Activated gamma-delta T cell treated with Interleukin-2 at 50 U/mL for 16 hours (primary cell): ENCODE results near the gene TIMM29.
"Not testable (repeated sequence)": the region's sequence is repeated elsewhere in the genome, so short reads cannot be mapped to it uniquely, and the experiment has no call there.

Experiments used
- DNase-seq: peaks from one replicate; pipeline ENCODE4 v3.0.0-alpha.2; 2020

Gene TIMM29

GRCh38 chr19:10913716-10914340, 14.8 kb upstream of the TIMM29 start:
- no peak for DNase-seq

GRCh38 chr19:10915130-10916091, 13.2 kb upstream of the TIMM29 start:
- no peak for DNase-seq

GRCh38 chr19:10916602-10917001, 12.0 kb upstream of the TIMM29 start:
- no peak for DNase-seq

DNA sequence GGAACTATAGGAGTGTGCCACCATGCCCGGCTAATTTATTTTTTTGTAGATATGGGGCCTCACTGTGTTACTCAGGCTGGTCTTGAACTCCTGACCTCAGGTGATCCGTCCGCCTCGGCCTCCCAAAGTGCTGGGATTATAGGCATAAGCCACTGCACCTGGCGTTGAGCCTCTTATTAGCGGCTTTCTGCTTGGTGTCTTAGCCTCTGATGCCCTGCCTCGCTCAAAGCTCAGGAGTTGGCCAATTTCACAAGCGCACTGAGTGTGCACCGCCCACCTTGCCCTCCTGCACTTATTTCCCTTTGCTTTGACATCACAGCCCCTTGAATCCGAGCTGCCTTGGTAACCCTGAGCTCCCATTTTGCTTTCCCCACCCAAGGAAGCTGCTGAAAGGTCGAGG, 10.3 kb upstream of the TIMM29 start:
- no peak for DNase-seq

GRCh38 chr19:10919352-10920287, 9.0 kb upstream of the TIMM29 start:
- no peak for DNase-seq

DNA sequence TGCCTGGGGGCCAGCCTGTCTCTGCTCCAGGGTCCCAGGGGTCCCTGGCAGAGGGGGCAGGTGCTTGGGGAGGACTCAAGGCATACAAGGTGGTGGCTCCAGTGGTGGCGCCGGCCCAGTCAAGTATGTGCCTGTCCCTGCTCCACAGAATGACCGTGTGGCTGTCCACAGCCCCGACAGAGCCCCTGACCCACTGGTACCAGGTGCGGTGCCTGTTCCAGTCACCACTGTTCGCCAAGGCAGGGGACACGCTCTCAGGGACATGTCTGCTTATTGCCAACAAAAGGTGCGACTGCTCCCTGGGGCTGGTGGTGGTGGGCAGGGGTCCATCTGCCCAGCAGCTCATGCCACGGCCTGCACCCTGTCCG, 8.3 kb upstream of the TIMM29 start:
- no peak for DNase-seq

DNA sequence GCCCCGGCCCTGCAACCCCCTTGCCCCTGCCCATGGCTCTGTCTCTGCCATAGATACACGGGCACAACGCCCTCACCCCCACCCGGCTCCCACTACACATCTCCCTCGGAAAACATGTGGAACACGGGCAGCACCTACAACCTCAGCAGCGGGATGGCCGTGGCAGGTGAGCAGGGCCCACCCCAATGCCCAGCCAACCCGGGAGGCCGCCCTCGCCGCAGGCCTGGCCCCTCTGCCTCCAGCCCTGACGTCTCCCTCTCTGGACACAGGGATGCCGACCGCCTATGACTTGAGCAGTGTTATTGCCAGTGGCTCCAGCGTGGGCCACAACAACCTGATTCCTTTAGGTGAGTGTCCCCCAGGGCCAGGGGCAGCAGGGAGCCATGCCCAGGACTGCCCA, 7.8 kb upstream of the TIMM29 start:
- DNase-seq, result no peak

GRCh38 chr19:10921199-10921909, 7.3 kb upstream of the TIMM29 start:
- DNase-seq, result no peak

DNA sequence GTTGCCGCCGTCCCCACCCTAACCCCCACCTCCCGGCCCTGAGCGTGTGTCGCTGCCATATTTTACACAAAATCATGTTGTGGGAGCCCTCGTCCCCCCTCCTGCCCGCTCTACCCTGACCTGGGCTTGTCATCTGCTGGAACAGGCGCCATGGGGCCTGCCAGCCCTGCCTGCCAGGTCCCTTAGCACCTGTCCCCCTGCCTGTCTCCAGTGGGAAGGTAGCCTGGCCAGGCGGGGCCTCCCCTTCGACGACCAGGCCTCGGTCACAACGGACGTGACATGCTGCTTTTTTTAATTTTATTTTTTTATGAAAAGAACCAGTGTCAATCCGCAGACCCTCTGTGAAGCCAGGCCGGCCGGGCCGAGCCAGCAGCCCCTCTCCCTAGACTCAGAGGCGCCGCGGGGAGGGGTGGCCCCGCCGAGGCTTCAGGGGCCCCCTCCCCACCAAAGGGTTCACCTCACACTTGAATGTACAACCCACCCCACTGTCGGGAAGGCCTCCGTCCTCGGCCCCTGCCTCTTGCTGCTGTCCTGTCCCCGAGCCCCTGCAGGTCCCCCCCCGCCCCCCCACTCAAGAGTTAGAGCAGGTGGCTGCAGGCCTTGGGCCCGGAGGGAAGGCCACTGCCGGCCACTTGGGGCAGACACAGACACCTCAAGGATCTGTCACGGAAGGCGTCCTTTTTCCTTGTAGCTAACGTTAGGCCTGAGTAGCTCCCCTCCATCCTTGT, 6.5 kb upstream of the TIMM29 start:
- DNase-seq, result no peak

DNA sequence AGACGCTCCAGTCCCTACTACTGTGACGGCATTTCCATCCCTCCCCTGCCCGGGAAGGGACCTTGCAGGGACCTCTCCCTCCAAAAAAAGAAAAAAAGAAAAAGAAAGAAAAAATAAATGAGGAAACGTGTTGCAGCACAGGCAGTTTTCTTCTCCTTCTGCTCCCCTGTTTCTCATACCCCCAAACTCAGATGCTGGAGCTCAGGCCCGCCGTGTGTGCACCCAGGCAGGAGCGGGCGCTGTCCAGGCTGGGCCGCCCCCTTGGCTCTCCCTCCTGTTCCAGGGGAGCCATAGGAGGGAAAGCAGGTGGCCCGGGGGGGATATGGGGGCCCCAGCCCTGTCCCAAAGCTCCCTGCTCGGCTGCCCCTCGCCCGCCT, 6.0 kb upstream of the TIMM29 start:
- DNase-seq, result no peak

DNA sequence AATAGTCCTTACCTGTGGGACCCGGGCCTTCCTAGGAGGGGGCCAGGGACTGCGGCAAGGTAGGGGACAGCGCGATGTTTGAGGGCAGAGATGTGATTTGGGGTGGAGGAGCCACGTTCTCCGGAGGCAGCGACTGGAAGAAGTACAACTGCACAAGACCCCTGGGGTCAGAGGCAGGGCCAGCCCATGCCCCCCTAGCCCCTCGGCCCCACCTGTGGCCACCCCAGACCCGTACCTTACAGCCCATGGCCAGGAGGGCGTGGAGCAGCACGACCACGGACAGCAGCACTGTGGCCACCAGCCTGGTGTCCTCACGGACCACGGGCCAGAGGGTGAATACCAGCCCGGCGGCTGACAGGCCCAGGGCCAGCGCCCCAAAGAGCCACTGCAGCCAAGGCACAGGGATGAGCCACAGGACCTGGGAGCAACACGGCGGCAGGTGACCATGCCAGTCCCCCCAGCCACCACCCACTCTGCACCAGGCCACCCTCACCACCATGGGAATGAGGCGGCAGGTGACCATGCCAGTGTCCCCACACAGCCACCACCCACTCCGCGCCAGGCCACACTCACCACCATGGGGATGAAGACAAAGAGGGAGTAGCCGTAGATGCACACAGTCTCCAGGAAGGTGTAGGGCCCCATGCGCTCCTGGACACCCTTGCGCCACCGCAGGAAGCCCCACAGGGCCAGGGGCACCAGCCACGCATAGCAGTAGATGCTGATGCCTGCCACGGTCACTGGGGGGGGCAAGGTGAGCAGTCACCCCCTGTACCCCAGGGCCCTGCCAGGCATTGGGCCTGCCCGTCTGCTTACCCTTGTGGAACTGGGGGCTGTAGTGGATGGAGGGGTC, 5.1 kb upstream of the TIMM29 start:
- DNase-seq, result no peak

DNA sequence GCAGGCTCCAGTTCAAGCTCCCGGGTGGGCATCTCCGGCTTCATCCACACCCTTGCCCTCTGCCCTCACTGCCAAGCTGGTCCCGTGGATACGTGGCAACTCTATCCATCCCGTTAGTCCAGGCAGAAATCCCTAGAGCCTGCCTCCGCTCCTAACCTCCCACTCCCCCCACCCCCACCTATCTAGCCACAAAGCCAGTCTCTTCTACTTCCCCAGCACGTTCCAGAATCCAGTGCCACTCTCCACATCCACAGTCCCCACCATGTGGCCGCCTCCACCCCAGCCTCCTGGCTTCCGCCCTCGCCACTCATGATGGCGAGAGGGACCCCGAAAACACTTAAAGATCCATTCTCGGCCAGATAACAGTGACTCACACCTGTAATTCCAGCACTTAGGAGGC, 4.0 kb upstream of the TIMM29 start:
- DNase-seq, result no peak

- no peak for DNase-seq
Measured at GRCh38 chr19:10927730-10928562, 665 bp upstream of the TIMM29 start.

GRCh38 chr19:10929402-10929794, 787 bp downstream of the TIMM29 start:
- DNase-seq, result no peak

DNA sequence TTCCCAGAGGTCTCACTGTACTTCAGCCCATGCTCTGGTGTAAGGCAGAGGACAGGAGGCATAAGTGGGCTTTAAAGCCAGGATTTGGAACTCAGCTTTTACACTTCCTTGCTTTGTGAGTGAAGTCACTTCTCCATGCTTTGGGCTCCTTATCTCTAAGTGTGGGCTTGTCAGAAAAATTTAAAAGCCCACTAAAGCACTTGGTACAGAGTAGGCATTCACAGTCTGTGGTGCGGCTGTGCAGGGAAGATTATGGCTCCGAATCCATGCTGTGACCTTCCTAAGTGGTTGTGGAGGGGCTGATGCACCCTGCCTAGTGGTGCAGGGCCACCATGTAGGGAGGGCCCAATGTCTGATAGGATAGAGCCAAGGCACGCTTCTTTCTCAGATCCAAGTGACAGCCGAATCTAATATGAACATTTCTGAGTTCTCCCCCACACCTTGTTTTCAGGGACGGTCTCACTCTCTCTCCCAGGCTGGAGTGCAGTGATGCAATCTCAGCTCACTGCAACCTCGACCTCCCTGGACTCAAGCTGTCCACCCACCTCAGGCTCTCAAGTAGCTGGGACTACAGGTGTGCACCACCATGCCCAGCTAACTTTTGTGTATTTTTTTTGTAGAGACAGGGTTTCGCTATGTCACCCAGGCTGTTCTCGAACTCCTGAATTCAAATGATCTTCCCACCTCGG, 6.9 kb downstream of the TIMM29 start:
- no peak for DNase-seq

DNA sequence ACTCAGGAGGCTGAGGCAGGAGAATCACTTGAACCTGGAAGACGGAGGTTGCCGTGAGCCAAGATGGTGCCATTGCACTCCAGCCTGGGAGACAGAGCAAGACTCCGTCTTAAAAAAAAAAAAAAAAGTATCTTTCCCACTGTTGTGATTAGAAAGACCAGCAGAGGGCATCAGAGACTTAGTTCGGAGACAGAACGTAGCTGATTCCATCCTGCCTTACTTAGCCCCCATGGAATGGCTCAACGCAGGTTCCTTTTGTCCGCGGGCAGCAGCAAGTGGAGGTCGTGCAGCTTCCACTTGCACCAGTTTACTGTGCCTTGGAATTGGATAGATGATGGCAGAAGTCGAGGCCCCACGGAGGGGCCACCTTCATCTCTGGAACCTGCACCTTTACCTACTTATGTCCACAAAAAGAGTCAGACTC, 8.1 kb downstream of the TIMM29 start:
- peak; percentile 21 for DNase-seq

GRCh38 chr19:10941649-10942048, 13.0 kb downstream of the TIMM29 start:
- DNase-seq, result not testable (repeated sequence)

DNA sequence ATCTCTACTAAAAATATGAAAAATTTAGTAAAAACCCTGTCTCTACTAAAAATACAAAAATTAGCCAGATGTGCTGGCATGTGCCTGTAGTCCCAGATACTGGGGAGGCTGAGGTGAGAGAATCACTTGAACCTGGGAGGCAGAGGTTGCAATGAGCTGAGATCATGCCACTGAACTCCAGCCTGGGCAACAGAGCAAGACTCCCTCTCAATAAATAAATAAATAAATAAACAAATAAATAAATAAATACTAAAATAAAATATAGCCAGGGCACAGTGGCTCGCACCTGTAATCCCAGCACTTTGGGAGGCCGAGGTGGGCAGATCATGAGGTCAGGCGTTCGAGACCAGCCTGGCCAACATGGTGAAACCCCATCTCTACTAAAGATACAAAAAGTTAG, 14.8 kb downstream of the TIMM29 start:
- DNase-seq, result not testable (repeated sequence)

- DNase-seq, result no peak
Measured at GRCh38 chr19:10945264-10945663, 16.7 kb downstream of the TIMM29 start.
